NCI-H187 (cell line): ENCODE results near the gene ZNF524.
"Not testable (repeated sequence)": the region's sequence is repeated elsewhere in the genome, so short reads cannot be mapped to it uniquely, and the experiment has no call there.

Experiments used
- DNase-seq, 2 experiments: peaks; one replicate each; lab custom pipeline; 2025; lab: John Stamatoyannopoulos, UW

Gene ZNF524

DNA sequence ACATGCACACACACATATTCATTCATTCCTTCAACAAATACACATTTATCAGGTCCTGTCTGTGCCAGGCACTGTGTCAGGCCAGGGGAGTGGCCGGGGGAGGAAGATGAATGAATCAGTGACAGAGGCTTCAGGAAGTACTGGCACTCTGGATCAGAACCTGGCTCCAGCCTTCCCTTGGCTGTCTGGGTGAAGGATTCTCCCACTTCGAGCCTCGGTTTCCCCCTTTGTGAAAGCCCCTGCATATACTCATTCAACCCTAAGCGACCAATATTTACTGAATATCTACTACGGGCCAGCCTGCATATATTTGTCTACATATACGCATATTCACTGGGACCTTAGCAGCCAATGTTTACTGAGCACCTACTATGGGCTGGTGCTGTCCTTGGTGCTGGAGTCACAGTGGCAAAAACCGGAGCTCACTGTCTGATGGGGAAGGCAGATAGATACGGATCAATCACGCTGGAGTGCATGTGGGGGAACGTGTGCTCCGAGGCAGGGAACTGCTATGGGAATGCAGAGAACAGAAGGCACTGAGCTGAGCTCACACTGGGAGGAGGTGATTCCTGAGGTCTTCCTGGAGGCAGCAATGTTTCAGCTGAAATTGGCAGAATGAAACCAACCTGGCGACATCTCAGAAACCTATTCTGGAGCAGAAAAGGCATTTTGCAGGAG, 18.8 kb upstream of the ZNF524 start:
- no peak for DNase-seq

DNA sequence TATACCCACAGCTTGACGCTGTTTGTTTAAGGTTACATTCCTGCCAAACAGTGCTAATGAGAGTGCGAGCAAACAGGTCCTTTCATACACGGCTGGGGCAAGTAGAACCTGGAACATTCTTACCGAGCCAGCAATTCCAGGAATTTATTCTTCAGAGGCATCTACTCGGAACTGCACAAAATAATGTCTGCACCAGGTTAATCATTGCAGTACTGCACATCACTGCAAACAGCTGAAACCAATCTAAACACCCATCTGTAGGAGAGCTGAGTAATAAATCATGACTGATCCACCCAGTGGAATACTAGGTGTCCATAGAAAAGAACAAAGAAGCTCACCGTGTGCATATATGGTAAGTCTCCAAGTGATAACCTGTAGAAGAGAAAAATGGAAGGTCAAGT, 18.3 kb upstream of the ZNF524 start:
- no peak for DNase-seq

- not testable (repeated sequence) for DNase-seq
Measured at GRCh38 chr19:55582284-55582683, 17.8 kb upstream of the ZNF524 start.

DNA sequence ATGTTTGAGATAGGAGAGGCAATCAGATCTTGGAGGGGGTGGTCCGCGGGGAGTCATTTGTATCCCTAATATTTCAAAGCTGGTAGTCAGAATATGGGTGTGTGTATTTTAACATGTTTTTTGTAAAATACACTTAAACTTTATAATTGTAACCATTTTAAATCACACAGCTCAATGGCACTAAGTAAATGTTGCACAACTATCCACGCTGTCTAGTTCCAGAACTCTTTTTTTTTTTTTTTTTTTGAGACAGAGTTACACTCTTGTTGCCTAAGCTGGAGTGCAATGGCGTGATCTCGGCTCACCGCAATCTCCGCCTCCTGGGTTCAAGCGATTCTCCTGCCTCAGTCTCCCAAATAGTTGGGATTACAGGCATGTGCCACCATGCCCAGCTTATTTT, 16.2 kb upstream of the ZNF524 start:
- DNase-seq: not testable (repeated sequence)

GRCh38 chr19:55584871-55585270, 15.2 kb upstream of the ZNF524 start:
- no peak for DNase-seq

DNA sequence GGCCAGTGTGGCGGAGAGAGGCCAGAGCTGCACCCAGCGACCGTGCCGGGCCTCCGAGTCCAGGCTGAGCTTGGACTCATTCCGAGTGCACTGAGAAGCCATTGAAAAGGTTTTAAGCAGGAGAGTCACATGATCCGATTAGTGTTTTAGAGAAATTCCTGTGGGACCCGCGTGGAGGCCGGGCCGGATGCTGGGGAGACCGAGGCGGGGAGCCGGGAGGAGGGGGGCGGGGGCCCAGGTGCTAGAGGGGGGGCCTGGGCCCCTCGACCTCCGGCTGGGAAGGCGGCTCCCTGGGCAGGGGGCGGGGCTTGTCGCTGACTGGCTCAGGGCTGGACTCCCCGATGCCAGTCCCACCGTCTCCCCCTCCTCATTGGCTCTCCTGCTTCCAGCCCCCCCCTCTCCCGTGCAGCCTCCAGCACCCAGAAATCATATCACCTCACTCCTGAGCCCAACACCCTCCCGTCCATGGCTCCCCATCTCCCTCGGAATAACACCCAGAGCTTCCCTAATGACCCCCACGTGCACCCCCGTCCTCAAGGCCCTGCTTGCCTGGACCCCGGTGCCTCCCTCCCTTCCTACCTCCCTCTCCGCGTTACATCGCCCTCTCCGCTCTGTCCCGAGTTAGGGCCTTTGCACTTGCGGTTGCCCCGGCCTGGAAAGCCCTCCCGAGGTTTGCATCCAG, 14.3 kb upstream of the ZNF524 start:
- peak; percentile 84 to 90 for DNase-seq

GRCh38 chr19:55586976-55587668, 13.0 kb upstream of the ZNF524 start:
- DNase-seq: peak; percentile 98 to 99

GRCh38 chr19:55588738-55589137, 11.3 kb upstream of the ZNF524 start:
- no peak for DNase-seq

DNA sequence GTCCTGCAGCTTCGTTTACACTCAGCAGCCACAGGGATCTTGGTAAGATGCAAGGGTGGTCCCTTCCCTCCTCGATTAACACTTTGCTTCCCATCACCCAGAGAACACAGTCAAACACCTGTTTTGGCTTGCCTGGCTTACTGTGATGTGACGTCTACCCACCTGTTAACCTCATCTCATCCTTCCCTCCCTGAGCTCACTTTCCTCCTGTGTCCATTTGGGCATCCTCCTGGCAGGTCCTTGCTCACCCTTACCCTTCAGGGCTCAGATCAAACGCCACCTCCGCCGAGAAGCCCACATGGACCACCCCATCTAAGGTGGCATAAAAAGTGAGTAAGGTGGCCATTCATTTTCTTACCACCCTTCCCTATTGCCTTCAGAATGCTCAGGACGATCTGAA, 10.0 kb upstream of the ZNF524 start:
- no peak for DNase-seq

- no peak for DNase-seq
Measured at GRCh38 chr19:55590617-55591016, 9.5 kb upstream of the ZNF524 start.

- no peak for DNase-seq
Measured at GRCh38 chr19:55591555-55591954, 8.5 kb upstream of the ZNF524 start.

GRCh38 chr19:55592391-55593090, 7.5 kb upstream of the ZNF524 start:
- DNase-seq: no peak

GRCh38 chr19:55593096-55593772, 6.9 kb upstream of the ZNF524 start:
- DNase-seq: no peak

GRCh38 chr19:55594996-55595545, 5.0 kb upstream of the ZNF524 start:
- no peak for DNase-seq

- no peak for DNase-seq
Measured at GRCh38 chr19:55596304-55596703, 3.8 kb upstream of the ZNF524 start.

DNA sequence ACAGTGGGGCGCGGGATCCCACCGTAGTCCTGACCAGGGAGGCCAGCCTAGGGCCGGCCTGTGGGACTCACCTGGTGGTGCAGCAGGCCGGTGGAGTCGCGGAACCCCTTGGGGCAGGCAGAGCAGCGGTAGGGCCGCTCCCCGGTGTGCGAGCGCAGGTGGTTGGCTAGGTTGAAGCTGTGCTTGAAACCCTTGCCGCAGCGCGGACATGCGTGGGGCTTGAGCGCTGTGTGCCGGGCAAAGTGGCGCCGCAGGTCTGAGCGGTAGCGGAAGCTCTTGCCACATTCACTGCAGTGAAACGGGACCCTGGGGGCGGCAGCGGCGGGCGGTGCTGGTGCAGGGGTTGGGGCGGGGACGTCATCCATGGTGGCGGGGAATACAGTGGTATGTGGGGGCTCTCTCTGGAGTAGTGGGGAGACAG, 2.6 kb upstream of the ZNF524 start:
- DNase-seq: no peak

GRCh38 chr19:55598034-55598433, 2.1 kb upstream of the ZNF524 start:
- no peak for DNase-seq

GRCh38 chr19:55598719-55599467, 1.2 kb upstream of the ZNF524 start:
- peak; percentile 88 to 93 for DNase-seq

DNA sequence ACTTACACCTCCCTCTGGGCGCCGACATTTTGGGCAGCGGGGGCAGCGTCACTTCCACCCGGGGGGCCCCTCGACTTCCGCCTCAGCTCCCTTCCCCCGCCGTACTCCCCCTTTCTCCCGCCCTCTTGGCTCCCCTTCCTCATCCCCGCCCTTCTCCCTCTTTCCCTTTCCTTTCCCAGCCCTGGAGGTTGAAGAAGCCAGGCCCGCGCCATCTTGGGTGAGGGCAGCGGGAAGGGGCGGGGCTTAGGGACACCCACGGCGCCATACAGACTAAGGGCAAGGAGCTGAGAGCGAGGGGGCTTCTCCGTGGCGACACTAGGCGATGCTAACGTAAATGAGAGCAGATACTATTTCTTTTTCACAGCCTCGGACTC, 633 bp upstream of the ZNF524 start, which contains the start of gene FIZ1:
TSS of gene FIZ1 (minus strand) at position 50 of the 374 bp plus-strand sequence. CDS start 1,652 bp downstream, outside the sequence.
- peak; percentile 98 to 99 for DNase-seq

- DNase-seq: no peak
Measured at GRCh38 chr19:55600662-55601028, 557 bp downstream of the ZNF524 start.

DNA sequence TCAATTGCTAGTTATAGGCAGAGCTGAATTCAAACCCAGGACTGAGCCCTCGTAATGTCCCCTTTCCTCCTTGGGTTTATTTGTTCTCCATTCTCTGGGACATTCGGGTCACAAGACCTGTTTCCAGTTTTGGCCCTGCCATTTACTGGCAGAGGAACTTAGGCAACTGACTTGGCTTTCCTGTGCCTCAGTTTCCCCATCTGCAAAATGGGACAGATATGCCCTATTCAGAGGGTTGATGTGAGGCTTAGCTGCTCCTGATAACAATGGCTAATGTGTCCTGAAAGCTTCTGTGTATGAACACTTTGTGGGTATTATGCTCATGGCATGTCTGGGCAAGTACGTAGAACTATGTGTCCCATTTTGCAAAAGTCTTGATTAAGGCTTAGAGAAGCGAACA, 996 bp downstream of the ZNF524 start:
- DNase-seq: no peak
